Measurements from ENCODE around the gene BMP7.

Gene BMP7

DNA sequence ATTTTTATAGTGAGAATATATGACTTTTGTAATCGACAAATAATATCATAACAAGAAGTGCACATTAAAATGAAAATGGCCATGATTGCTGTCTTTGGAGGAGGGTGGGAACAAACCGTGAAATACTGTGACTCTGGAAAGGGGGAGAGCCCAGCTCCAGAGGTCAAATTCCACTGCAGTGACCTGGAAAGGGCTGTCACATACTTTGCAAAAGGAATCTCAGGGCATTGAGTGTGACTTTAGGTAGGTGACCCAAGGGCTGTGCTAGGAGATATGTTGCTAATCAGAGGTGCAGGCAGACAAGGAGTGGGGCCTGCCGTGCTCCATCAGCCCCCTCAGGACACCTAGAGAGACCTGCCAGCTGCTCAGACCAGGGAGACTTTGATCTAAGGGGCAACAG lies 28.1 kb upstream of the BMP7 start:
- H3K4me3 ChIP-seq (replicated peaks; ENCODE audit: low read depth, low read length) = no peak overlapping the region
- TF ChIP-seq, protein P1, sequence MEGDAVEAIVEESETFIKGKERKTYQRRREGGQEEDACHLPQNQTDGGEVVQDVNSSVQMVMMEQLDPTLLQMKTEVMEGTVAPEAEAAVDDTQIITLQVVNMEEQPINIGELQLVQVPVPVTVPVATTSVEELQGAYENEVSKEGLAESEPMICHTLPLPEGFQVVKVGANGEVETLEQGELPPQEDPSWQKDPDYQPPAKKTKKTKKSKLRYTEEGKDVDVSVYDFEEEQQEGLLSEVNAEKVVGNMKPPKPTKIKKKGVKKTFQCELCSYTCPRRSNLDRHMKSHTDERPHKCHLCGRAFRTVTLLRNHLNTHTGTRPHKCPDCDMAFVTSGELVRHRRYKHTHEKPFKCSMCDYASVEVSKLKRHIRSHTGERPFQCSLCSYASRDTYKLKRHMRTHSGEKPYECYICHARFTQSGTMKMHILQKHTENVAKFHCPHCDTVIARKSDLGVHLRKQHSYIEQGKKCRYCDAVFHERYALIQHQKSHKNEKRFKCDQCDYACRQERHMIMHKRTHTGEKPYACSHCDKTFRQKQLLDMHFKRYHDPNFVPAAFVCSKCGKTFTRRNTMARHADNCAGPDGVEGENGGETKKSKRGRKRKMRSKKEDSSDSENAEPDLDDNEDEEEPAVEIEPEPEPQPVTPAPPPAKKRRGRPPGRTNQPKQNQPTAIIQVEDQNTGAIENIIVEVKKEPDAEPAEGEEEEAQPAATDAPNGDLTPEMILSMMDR (IDR thresholded peaks at IDR 0.05; ENCODE audit: low read depth, low read length, missing control alignments) = no peak
- DNase-seq (ENCODE audit: extremely low read depth, low read depth) = no peak

DNA sequence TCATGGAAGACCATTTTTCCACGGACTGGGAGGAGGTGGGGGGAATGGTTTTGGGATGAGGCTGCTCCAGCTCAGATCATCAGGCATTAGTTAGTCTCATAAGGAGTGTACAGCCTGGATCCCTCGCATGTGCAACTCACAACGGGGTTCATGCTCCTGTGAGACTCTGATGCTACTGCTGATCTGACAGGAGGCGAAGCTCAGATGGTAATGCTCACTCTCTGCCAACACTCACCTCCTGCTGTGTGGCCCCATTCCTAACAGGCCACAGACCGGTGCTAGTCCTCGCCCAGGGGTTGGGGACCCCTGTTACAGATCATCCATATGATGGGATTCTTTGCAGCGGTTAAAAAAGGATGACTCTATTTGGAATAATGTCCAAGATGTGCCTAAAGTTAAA lies 27.6 kb upstream of the BMP7 start:
- TF ChIP-seq, protein P1 (IDR thresholded peaks at IDR 0.05; ENCODE audit: low read depth, low read length, missing control alignments) = no peak
- no peak overlapping the region for H3K4me3 ChIP-seq (replicated peaks; ENCODE audit: low read depth, low read length)
- no peak for DNase-seq (ENCODE audit: extremely low read depth, low read depth)

DNA sequence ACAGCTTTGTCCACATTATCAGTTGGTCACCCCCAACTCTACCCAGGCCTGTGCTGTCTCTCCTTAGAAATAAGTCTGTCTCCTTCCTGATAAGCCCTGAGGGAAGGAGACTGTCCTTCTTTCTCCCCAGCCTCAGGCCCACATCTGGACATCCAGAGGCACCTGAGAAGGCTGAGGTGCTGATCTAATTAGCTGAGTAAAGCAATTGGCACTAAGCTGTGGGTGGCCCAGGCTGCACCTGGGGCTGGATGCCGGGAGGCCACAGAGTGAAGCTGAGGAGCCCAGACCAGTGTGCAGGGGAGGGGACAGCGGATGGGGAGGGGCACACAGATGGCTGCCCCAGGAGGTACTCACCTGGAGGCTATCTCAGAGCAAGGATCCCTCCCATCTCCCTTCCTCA lies 26.2 kb upstream of the BMP7 start:
- H3K4me3 ChIP-seq (replicated peaks; ENCODE audit: low read depth, low read length) = no peak overlapping the region
- TF ChIP-seq, protein P1 (IDR thresholded peaks at IDR 0.05; ENCODE audit: low read depth, low read length, missing control alignments) = no peak
- DNase-seq (ENCODE audit: extremely low read depth, low read depth) = no peak

DNA sequence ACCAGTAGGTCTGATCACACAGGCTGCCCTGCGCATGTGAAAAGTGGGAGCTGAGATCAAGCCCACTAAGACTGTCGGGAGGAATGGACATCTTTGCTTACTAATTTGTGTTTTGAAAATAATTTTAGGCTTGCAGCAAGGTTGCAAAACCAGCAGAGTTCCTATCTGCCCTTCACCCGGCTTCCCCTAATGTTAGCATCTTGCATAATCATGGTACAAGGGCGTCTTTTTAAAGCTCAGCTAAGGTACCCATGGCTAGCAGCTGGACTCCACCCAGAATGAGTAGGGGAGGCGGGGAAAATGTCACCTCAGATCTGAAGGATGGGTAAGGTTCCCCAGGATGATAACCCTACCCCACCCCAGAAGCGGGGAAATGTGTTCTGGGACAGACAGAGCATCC lies 25.3 kb upstream of the BMP7 start:
- no peak for DNase-seq (ENCODE audit: extremely low read depth, low read depth)
- TF ChIP-seq, protein P1 (IDR thresholded peaks at IDR 0.05; ENCODE audit: low read depth, low read length, missing control alignments) = no peak
- H3K4me3 ChIP-seq (replicated peaks; ENCODE audit: low read depth, low read length) = no peak overlapping the region

DNA sequence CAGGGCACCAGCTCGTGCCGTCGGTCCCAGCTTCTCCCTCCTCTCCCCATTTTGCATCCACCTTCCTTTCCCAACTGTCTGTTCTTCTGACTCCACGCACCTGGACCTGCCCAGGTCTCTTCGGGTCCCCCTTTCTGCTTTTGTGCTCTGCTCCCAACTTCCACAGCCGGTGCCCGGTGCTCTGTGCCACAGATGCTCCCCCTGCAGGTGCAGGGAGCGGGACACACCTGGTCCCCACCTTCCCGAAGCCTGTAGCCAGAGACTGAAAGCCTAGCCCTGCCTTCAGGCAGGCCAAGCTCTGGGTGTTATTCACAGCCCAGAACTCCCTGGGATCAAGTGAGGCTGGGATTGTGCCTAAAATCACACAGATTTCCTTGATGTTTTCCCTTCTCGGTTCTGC lies 24.6 kb upstream of the BMP7 start:
- TF ChIP-seq, protein P1 (IDR thresholded peaks at IDR 0.05; ENCODE audit: low read depth, low read length, missing control alignments) = no peak
- H3K4me3 ChIP-seq (replicated peaks; ENCODE audit: low read depth, low read length) = no peak overlapping the region
- DNase-seq (ENCODE audit: extremely low read depth, low read depth) = no peak

DNA sequence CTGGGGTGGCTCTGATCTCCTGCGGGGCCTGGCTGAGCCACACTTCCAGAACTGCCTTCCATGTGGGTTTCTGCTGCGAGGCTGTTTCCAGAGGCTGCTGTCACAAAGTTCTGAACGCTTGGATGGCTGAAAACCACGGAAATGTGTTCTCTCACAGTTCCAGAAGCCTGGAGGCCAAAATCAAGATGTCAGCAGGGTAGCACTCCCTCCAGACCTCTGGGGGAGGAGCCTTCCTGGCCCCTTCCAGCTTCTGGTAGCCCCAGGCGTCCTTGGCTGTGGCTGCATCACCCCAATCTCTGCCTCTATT lies 23.7 kb upstream of the BMP7 start:
- TF ChIP-seq, protein P1 (IDR thresholded peaks at IDR 0.05; ENCODE audit: low read depth, low read length, missing control alignments) = no peak
- no peak for DNase-seq (ENCODE audit: extremely low read depth, low read depth)
- no peak overlapping the region for H3K4me3 ChIP-seq (replicated peaks; ENCODE audit: low read depth, low read length)

DNA sequence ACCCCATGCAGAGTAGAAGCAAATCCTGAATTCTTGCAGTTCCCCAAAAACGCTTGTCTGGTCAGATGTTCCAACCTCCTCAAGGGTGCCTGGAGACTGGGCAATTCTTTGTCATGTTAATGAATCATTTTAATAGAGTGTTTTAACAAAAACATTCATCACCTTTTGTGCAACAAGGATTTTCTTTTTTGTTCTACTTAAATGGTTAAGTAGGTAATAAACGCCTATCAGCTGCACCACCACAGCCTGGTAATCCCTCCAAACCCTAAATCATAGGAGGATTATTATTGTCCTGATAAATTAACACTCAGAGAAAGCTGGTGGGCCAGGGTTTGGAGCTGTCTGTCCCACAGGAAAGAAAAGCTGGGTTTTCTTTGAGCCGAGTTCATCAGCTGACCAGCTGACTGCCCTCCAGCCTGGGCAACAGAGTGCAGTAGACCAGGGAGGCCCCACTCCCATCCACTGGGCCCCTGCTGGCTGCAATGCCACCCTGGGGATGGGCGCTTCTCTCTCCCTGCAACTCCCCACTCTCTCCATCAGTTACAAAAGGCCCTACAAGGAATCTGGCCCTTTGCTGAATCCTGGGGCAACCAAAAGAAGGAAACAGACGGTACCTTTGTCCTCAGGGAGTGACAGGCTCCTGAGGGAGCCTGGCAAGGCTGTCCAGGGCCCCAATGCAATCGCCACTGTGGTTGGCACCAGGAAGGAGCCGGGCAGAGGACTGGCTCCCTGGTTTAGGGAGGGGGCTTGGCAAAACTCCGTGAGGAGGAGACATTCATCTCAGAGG lies 23.1 kb upstream of the BMP7 start:
- TF ChIP-seq, protein P1 (IDR thresholded peaks at IDR 0.05; ENCODE audit: low read depth, low read length, missing control alignments) = no peak
- DNase-seq (ENCODE audit: extremely low read depth, low read depth) = no peak

More for the DNA sequence above, 23.1 kb upstream of the BMP7 start:
- no peak overlapping the region for H3K4me3 ChIP-seq (replicated peaks; ENCODE audit: low read depth, low read length)

All from HFF-Myc (cell line).